GM23248 (cell line): ENCODE data around the gene HOXC5.

ENCODE experiments used
- EZH2 ChIP-seq: fragments of 200-600 bp; sonication (generic); IDR thresholded peaks from 2 replicates; pipeline ENCODE4 v1.6.1; 2018; ENCODE audit warnings: antibody characterized with exemption, mild to moderate bottlenecking; ENCODE audit not compliant: insufficient read depth, poor library complexity, severe bottlenecking
- EZH2phosphoT487 ChIP-seq: fragments of 200-600 bp; sonication (generic); IDR thresholded peaks from 2 replicates; pipeline ENCODE4 v1.6.1; 2018; ENCODE audit warnings: antibody characterized with exemption, moderate library complexity, mild to moderate bottlenecking, low read depth; ENCODE audit not compliant: insufficient read depth

GRCh38 chr12:54039417-54040147, 6.7 kb downstream of the HOXC5 start:
- no peak for TF ChIP-seq EZH2
- TF ChIP-seq EZH2phosphoT487, result no peak
